ENCODE data around the gene NAGPA. TPM values are rescaled to one million over a fixed set of nuclear protein-coding genes. Genes with fewer than 3 reads are reported as not detected.
A peak's percentile ranks its signal among the peaks of the same experiment; 100 is the strongest.

Gene NAGPA
- total and polyA plus RNA-seq, 2 of the 13 experiments (the other 11 are each of a cell fraction or from before 2014, with no cell fraction given) = 27.1 to 60.3 TPM

DNA sequence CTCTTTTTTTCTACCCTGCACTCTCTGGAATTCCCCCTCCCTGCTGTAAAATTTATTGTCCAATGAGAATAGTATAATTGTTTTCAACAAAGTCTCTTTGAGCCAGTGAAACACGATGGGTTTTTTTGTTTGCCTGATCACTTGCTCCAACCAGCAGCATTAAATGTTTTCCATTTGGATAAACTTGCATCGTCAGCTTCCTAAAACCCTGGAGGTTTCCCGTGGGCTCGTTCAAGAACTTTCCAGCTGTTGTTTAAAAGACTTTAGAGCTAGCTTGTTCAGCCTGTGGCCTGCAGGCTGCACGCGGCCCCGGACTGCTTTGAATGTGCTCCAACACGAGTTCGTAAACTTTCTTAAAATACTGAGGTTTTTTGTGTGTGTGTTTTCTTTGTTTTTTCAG, 14.9 kb downstream of the NAGPA start:
- H2AFZ ChIP-seq (ENCODE audit: low read length) = no peak overlapping the region
- POLR2A ChIA-PET = no interaction called here
- H3K9ac ChIP-seq (ENCODE audit: insufficient read depth, low read depth, low read length) = no peak overlapping the region
- no peaks in the 10 kb centered on the region for H3K4me1 ChIP-seq (ENCODE audit: insufficient read depth, low read length)
- 0 out of 2 replicates have a peak, but pooled peaks have one; percentile 26 for TF ChIP-seq ZSCAN12 (CRISPR knock-in tag; IDR thresholded peaks at IDR 0.05)
- TF ChIP-seq PLRG1 (conservative IDR thresholded peaks at IDR 0.05) = no peak
- CTCF ChIA-PET (ENCODE audit: low intra/inter-chr PET ratio, low total read pairs) = no interaction called here
- peaks cover 4 to 42% of the 10 kb centered on the region in 2 experiments for H3K27me3 ChIP-seq (ENCODE audit: control insufficient read depth in 1 of 2, insufficient read depth in 2 of 2, low read length in 2 of 2)
- in situ Hi-C loops (cut with HindIII; ENCODE audit: extremely low pct_ligation_motif_present, low pct_unique_long_range_greater_than_20kb) = no loop called here
- WGBS (ENCODE audit: low lambda C conversion rate) = 14% methylated on average over 9 of the region's 9 CpGs
- no peaks in the 10 kb centered on the region for H3K79me2 ChIP-seq (ENCODE audit: insufficient read depth, low read length)
- no peaks in the 10 kb centered on the region for H3K9me3 ChIP-seq (ENCODE audit: low read length)
- H3K27ac ChIP-seq (ENCODE audit: extremely low read length, insufficient read depth, low read length) = no peak overlapping the region
- no peak overlapping the region for H3K4me3 ChIP-seq (replicated peaks in 1 of 3; ENCODE audit: insufficient read depth in 1 of 3, low read depth in 2 of 3, low read length in 3 of 3)
- no TSS peak for BruUV-seq (replicated peaks)
- no peak overlapping the region for H3K4me2 ChIP-seq (ENCODE audit: low read depth, low read length)
- no peak for DNase-seq (ENCODE audit: low spot score)
- H3K36me3 ChIP-seq (replicated peaks in 1 of 2; ENCODE audit: control insufficient read depth in 1 of 2, insufficient read depth in 2 of 2, low read length in 2 of 2) = no peaks in the 10 kb centered on the region
- no peak for FAIRE-seq
- no peaks in the 10 kb centered on the region for H4K20me1 ChIP-seq (ENCODE audit: insufficient read depth, low read length)
- ATAC-seq = no peak
- intact Hi-C loops (cut with micrococcal nuclease; ENCODE audit: unreplicated experiment) = no loop called here

DNA sequence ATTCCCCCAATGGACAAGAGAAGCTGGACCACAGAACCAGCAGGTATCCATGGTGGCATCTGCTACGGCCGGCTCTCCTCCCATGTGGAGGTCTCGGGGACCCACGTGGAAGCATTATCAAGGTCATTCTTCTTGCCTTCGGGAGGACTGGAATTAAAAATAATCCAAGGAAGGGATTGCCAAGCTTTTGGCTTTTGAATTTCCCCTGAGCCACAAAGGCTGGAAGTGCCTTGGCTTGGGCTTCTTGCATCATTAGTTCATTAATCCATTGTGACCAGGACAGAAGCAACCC, 16.1 kb downstream of the NAGPA start:
- no peak for ATAC-seq
- no peak overlapping the region for H3K27ac ChIP-seq (ENCODE audit: extremely low read length, insufficient read depth, low read length)
- no peaks in the 10 kb centered on the region for H4K20me1 ChIP-seq (ENCODE audit: insufficient read depth, low read length)
- H3K9me3 ChIP-seq (ENCODE audit: low read length) = no peaks in the 10 kb centered on the region
- no peak overlapping the region for H3K4me3 ChIP-seq (replicated peaks in 1 of 3; ENCODE audit: insufficient read depth in 1 of 3, low read depth in 2 of 3, low read length in 3 of 3)
- FAIRE-seq = no peak
- H3K4me1 ChIP-seq (ENCODE audit: insufficient read depth, low read length) = no peaks in the 10 kb centered on the region
- in situ Hi-C loops (cut with HindIII; ENCODE audit: extremely low pct_ligation_motif_present, low pct_unique_long_range_greater_than_20kb) = no loop called here
- peaks cover 4 to 42% of the 10 kb centered on the region in 2 experiments for H3K27me3 ChIP-seq (ENCODE audit: control insufficient read depth in 1 of 2, insufficient read depth in 2 of 2, low read length in 2 of 2)
- TF ChIP-seq, protein P1, sequence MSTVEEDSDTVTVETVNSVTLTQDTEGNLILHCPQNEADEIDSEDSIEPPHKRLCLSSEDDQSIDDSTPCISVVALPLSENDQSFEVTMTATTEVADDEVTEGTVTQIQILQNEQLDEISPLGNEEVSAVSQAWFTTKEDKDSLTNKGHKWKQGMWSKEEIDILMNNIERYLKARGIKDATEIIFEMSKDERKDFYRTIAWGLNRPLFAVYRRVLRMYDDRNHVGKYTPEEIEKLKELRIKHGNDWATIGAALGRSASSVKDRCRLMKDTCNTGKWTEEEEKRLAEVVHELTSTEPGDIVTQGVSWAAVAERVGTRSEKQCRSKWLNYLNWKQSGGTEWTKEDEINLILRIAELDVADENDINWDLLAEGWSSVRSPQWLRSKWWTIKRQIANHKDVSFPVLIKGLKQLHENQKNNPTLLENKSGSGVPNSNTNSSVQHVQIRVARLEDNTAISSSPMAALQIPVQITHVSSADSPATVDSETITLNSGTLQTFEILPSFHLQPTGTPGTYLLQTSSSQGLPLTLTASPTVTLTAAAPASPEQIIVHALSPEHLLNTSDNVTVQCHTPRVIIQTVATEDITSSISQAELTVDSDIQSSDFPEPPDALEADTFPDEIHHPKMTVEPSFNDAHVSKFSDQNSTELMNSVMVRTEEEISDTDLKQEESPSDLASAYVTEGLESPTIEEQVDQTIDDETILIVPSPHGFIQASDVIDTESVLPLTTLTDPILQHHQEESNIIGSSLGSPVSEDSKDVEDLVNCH (CRISPR knock-in tag; IDR thresholded peaks at IDR 0.05) = no peak
- TF ChIP-seq, protein P2, sequence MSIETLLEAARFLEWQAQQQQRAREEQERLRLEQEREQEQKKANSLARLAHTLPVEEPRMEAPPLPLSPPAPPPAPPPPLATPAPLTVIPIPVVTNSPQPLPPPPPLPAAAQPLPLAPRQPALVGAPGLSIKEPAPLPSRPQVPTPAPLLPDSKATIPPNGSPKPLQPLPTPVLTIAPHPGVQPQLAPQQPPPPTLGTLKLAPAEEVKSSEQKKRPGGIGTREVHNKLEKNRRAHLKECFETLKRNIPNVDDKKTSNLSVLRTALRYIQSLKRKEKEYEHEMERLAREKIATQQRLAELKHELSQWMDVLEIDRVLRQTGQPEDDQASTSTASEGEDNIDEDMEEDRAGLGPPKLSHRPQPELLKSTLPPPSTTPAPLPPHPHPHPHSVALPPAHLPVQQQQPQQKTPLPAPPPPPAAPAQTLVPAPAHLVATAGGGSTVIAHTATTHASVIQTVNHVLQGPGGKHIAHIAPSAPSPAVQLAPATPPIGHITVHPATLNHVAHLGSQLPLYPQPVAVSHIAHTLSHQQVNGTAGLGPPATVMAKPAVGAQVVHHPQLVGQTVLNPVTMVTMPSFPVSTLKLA (IDR thresholded peaks at IDR 0.05) = peak; percentile 97
- no peak for DNase-seq (ENCODE audit: low spot score)
- 48% methylated on average over 5 of the region's 5 CpGs for WGBS (ENCODE audit: low lambda C conversion rate)
- H3K79me2 ChIP-seq (ENCODE audit: insufficient read depth, low read length) = no peaks in the 10 kb centered on the region
- no peak overlapping the region for H3K9ac ChIP-seq (ENCODE audit: insufficient read depth, low read depth, low read length)
- ChIA-PET CTCF (ENCODE audit: low intra/inter-chr PET ratio, low total read pairs) (no interaction called here), POLR2A (interaction anchor here (0.8 kb wide), 1 partner anchor 60 kb away, joined by 3 read pairs; the partner anchor contains the start of gene SEC14L5)
- no peak overlapping the region for H2AFZ ChIP-seq (ENCODE audit: low read length)
- BruUV-seq (replicated peaks) = no TSS peak
- H3K4me2 ChIP-seq (ENCODE audit: low read depth, low read length) = no peak overlapping the region
- H3K36me3 ChIP-seq (replicated peaks in 1 of 2; ENCODE audit: control insufficient read depth in 1 of 2, insufficient read depth in 2 of 2, low read length in 2 of 2) = no peaks in the 10 kb centered on the region
- intact Hi-C loops (cut with micrococcal nuclease; ENCODE audit: unreplicated experiment) = no loop called here

Measured in HepG2 (cell line).